Occipital lobe (tissue), 2 donors: ENCODE measurements around the gene IGFBP3. TPM values are rescaled to one million over a fixed set of nuclear protein-coding genes. Genes with fewer than 3 reads are reported as not detected.

Experiments
- DNase-seq: peaks from one replicate; lab custom pipeline; 2025; lab: John Stamatoyannopoulos, UW
- total RNA-seq: library from RNA; depleted of rRNA; stranded (reverse); fragments of >200 nt; gene quantifications from one replicate; pipeline ENCODE4 v1.2.3, GENCODE V29; 2014

Gene IGFBP3
- total RNA-seq, 1 donor from 2014 or later: 4.2 TPM

- no peak for DNase-seq
Measured at GRCh38 chr7:45922810-45923209, 1.7 kb upstream of the IGFBP3 start.

DNA sequence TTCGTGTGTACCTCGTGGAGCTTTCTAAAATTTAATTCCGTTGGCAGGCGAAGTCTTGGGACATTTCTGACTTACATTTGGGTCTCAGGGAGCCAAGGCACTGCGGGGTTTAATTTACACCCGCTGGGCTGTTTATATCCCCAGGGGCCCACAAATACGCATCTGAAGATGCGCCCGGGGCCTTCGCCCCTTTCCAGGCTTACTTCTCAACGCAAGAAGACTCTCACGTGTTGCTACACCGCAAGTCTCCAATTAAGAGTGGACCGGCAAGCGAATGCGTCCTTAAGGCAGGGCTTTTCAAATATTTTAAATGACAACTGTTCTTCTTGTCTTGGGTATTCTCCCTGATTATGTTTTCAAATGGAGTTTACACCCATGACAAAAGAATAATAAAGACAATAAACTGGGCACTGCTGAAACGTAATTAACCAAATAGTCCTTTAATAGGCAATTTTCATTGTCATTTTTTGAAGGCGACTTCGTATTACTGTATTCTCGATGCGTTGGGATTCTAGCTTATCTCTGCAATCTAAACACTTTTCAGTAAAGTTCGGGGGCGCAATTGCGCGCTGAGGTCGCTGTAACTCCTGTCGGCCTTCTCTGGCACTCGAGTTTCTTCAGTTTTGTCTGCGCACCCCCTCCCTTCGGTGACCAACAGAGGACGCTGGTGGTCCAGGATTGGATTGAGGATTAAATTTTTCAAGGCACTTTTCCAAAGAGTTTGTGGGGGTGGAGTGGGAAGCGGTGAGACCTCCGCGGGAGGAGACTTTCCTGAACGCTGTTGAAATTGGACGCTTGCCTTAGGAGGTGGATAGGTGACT lies 837 bp upstream of the IGFBP3 start:
- DNase-seq: no peak

GRCh38 chr7:45921381-45921698 lies 268 bp upstream of the IGFBP3 start:
- no peak for DNase-seq

DNA sequence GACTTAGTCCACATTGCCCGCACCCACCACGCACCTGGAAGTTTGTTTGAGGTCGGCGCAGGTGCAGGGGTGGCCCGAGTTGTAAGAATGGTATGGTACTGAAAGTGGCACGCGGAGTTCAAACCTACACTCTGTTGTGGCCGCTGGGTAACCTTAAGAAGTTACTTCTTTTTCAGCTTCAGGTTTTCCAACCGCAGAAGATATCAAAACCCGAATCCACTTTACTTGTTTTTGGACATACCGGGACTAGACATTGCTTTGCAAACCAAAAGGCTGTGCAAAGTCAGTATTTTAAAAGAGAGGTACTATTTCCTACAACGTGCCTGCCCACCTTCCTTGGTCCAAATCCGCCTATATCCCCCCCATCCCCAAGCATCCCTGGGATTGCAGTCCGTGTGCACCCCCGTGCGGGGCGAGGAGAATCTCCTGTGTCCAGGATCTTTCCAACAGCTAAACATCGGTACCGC lies 1.0 kb downstream of the IGFBP3 start:
- DNase-seq: no peak

- DNase-seq: no peak
Measured at GRCh38 chr7:45919231-45919784, 1.8 kb downstream of the IGFBP3 start.

GRCh38 chr7:45918556-45918955 lies 2.5 kb downstream of the IGFBP3 start:
- no peak for DNase-seq

DNA sequence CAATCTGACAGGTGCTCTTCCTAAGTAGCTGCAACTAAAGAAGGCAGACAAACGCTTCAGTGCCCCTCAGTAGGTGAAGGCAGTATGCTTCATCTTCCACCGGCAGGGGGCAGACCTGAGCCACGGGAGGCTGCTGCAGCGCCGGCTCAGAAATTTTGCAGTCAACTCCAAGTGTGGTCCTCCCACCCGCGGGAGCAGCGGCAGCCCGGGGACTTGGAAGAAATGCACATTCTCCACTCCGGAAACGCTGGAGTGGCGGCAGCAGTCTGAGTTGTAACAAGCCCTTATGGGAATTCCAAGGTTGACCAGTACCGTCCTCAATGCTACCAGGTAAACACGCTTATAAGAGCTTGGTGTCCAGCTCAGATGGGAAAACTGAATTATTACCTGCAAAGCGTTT lies 3.4 kb downstream of the IGFBP3 start:
- peak; percentile 84 for DNase-seq

DNA sequence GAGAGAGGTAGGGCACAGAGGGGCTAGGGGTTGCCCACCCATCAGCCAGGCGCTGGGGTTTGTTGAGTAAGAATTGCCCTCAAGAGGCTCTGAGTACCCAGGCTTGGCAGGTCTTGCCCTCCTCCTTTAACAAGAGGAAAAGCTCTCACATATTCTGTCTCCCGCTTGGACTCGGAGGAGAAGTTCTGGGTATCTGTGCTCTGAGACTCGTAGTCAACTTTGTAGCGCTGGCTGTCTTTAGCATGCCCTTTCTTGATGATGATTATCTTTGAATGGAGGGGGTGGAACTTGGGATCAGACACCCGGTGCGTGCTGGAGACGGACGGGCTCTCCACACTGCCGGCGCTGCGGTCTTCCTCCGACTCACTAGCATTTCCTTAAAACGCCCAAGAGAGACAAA lies 4.0 kb downstream of the IGFBP3 start:
- no peak for DNase-seq

- DNase-seq: no peak
Measured at GRCh38 chr7:45915606-45916005, 5.5 kb downstream of the IGFBP3 start.

DNA sequence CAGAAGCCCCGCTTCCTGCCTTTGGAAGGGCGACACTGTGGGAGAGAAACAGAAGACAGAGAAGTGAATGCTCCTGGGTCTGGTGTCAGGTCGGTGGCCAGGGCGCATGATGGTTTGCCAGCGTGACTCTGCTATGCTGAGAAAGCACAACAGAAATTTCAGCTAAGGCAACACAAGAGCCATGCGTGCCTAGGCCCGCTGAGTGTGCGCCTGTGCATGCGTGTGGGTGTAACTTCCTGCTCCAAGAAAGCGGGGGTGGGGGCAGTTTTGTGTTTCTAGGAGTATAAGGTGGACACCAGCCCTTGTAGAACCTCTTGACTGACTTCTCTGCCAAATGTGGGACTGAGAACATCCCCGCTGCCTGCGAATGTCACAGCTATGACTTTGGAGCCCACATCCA lies 6.2 kb downstream of the IGFBP3 start:
- DNase-seq: no peak

DNA sequence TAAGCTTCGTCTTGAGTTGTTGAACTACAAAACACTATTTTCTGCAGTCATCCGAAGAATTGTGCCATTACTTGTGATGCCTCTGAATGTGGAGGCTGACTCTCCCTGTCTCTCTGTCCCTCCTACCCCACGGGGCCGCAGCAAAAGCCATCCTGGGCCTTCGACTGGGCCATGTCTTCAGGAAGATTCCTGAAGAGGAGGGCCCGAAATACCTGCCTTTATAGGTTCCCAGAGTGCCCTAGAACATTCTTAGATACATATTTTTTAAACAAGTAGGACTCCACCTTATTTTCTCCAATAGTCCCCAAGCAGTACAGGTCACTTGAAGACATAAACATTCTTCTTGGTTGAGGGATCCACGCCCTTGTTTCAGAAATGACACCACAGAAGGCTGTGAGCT lies 8.1 kb downstream of the IGFBP3 start:
- no peak for DNase-seq

GRCh38 chr7:45911311-45911710 lies 9.8 kb downstream of the IGFBP3 start:
- no peak for DNase-seq

DNA sequence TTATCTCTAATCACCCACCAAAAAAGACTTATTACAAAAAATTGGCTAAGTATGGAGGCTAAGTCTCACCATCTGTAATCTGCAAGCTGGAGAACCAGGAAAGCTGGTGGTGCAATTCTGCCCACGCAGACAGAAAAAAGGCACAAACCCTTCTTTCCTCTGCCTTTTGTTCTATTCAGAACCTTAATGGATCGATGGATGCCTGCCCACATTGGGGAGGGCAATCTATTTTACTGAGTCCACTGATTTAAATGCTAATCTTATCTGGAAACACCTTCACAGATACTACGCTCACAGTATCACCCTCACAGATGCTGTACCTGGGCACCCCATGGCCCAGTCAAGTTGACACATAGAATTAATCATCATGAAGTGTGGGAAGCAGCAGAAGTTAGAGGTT lies 10.2 kb downstream of the IGFBP3 start:
- no peak for DNase-seq

GRCh38 chr7:45909561-45909960 lies 11.5 kb downstream of the IGFBP3 start:
- no peak for DNase-seq

- DNase-seq: no peak
Measured at GRCh38 chr7:45902820-45903219, 18.3 kb downstream of the IGFBP3 start.

DNA sequence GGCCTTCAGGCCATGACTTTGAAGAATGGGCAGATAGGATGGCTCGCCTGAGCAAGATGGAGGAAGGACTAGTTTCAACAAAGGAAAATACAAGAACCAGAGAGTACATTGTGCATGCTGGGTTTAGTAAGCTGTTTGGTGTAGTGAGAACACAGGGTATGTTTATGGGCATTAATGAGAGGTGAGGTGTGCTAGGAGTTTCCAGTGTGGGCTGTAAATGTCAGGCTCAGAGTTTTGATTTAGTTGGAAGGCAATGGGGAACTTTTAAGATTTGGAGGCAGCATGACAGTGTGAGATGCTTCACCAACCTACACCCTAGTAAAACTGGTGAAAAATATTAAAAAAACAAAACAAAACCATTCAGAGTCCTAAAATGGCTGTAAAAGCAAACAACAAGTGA lies 19.5 kb downstream of the IGFBP3 start:
- no peak for DNase-seq

DNA sequence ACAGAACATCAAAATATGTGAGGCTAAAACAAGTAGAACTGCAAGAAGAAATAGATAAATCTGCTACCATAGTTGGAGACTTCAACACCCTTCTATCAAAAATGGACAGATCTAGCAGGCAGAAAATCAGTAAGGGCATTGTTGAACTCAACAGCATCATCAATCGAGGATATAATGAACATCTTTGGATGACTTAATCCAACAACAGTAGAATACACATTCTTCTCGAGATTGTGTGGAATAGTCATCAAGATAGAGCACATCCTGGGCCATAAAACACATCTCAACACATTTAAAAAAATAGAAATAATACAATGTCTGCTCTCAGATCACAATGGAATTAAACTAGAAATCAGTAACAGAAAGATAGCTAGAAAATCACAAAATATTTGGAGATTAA lies 22.9 kb downstream of the IGFBP3 start:
- no peak for DNase-seq

DNA sequence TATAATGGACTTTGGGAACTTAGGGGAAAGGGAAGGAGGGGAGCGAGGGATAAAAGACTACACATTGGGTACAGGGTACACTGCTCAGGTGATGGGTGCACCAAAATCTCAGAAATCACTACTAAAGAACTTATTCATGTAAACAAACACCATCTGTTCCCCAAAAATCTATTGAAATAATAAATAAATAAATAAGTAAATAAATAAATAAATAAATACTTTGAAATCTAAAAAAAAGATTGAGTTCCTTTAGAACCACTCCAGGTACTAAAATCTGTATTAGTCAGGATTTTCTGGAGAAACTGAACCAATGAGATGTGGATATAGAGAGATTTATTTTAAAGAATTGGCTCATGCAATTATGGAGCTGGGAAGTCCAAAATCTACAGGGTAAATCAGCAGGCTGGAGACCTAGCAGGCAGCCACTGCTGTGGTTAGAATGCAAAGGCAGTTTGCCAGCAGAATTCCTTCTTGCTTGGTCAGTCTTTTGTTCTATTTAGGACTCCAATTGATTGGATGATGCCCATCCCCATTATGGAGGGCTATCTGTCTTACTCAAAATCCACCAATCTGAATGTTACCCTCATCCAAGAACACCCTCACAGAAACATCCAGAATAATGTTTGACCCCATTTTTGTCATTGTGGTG lies 23.9 kb downstream of the IGFBP3 start:
- no peak for DNase-seq

GRCh38 chr7:45894665-45895062 lies 26.4 kb downstream of the IGFBP3 start:
- no peak for DNase-seq

- no peak for DNase-seq
Measured at GRCh38 chr7:45893996-45894664, 26.9 kb downstream of the IGFBP3 start.

- no peak for DNase-seq
Measured at GRCh38 chr7:45893374-45893995, 27.6 kb downstream of the IGFBP3 start.
